GM19468 (cell line): ENCODE measurements around the gene CAGE1.

Experiments
- ATAC-seq: cut with Tn5 transposase; IDR thresholded peaks from one replicate; pipeline ENCODE4 v1.9.1; 2021; ENCODE audit warnings: mild to moderate bottlenecking, moderate library complexity, moderate number of reproducible peaks; ENCODE audit not compliant: unreplicated experiment; ENCODE audit errors: extremely low read depth

The CAGE1 gene

GRCh38 chr6:7389451-7390225, at the start of gene CAGE1, which contains the start of gene RIOK1:
Gene CAGE1 (minus strand): TSS chr6:7389742. CDS start chr6:7387173, 2,569 bp downstream.
Gene RIOK1 (plus strand): TSS chr6:7389808. CDS start chr6:7390003, 195 bp downstream.
- ATAC-seq = peak; percentile 91

GRCh38 chr6:7439228-7439627, 49.7 kb upstream of the CAGE1 start:
- ATAC-seq = no peak

GRCh38 chr6:7438011-7438410, 48.5 kb upstream of the CAGE1 start:
- no peak for ATAC-seq

GRCh38 chr6:7434672-7435071, 45.1 kb upstream of the CAGE1 start:
- ATAC-seq = no peak

- no peak for ATAC-seq
Observed at GRCh38 chr6:7433121-7433617, 43.6 kb upstream of the CAGE1 start.

- no peak for ATAC-seq
Observed at GRCh38 chr6:7432391-7433120, 43.0 kb upstream of the CAGE1 start.

- ATAC-seq = no peak
Observed at GRCh38 chr6:7431674-7432390, 42.3 kb upstream of the CAGE1 start.

- ATAC-seq = no peak
Observed at GRCh38 chr6:7431313-7431673, 41.8 kb upstream of the CAGE1 start.

- ATAC-seq = no peak
Observed at GRCh38 chr6:7426447-7427169, 37.1 kb upstream of the CAGE1 start.

GRCh38 chr6:7425808-7426190, 36.3 kb upstream of the CAGE1 start:
- no peak for ATAC-seq

- ATAC-seq = no peak
Observed at GRCh38 chr6:7424967-7425807, 35.6 kb upstream of the CAGE1 start.

- no peak for ATAC-seq
Observed at GRCh38 chr6:7424058-7424457, 34.5 kb upstream of the CAGE1 start.

- no peak for ATAC-seq
Observed at GRCh38 chr6:7421066-7421465, 31.5 kb upstream of the CAGE1 start.

GRCh38 chr6:7419065-7419464, 29.5 kb upstream of the CAGE1 start:
- no peak for ATAC-seq

GRCh38 chr6:7418238-7418905, 28.8 kb upstream of the CAGE1 start:
- no peak for ATAC-seq

GRCh38 chr6:7417684-7418083, 28.1 kb upstream of the CAGE1 start:
- ATAC-seq = no peak

- no peak for ATAC-seq
Observed at GRCh38 chr6:7414811-7415210, 25.3 kb upstream of the CAGE1 start.

GRCh38 chr6:7413151-7413823, 23.7 kb upstream of the CAGE1 start:
- no peak for ATAC-seq
